GM12864 (cell line): ENCODE measurements around the gene PLD1.
"Not testable (repeated sequence)": the region's sequence is repeated elsewhere in the genome, so short reads cannot be mapped to it uniquely, and the experiment has no call there.

Source experiments
- DNase-seq: peaks from one replicate; pipeline ENCODE4 v3.0.0-alpha.2; 2011; ENCODE audit warnings: low read depth
- H3K4me3 ChIP-seq: 2 replicates; pipeline ENCODE4 v1.5.1; 2011; ENCODE audit warnings: mild to moderate bottlenecking, low read depth, low read length, control low read depth
- TF ChIP-seq, protein P1 (sequence below): IDR thresholded peaks from 2 replicates; pipeline ENCODE4 v1.5.1; 2011; ENCODE audit warnings: low read depth, mild to moderate bottlenecking, moderate library complexity, low read length, control low read depth, inconsistent platforms; ENCODE audit errors: missing control alignments

PLD1 gene

DNA sequence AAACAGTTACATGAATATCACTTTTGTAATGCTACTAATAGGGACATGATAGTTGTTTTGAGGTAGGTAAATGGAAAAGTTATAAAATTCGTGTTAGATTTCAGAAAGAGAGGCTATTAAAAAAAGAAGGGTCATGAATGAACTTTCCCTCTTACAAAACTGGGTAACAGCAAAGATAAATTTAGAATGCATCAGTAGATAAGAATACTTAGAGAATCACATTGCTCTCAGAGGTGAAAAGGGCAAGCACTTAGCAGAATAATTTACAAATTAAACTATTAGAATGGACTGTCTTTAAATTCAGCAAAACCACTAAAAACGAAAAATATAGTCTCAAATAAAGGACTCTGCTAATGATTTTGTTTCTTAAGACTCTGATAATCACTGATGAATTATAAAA is 167.2 kb downstream of the PLD1 start:
- DNase-seq = no peak
- H3K4me3 ChIP-seq = no peak overlapping the region
- TF ChIP-seq, protein P1, sequence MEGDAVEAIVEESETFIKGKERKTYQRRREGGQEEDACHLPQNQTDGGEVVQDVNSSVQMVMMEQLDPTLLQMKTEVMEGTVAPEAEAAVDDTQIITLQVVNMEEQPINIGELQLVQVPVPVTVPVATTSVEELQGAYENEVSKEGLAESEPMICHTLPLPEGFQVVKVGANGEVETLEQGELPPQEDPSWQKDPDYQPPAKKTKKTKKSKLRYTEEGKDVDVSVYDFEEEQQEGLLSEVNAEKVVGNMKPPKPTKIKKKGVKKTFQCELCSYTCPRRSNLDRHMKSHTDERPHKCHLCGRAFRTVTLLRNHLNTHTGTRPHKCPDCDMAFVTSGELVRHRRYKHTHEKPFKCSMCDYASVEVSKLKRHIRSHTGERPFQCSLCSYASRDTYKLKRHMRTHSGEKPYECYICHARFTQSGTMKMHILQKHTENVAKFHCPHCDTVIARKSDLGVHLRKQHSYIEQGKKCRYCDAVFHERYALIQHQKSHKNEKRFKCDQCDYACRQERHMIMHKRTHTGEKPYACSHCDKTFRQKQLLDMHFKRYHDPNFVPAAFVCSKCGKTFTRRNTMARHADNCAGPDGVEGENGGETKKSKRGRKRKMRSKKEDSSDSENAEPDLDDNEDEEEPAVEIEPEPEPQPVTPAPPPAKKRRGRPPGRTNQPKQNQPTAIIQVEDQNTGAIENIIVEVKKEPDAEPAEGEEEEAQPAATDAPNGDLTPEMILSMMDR = no peak

DNA sequence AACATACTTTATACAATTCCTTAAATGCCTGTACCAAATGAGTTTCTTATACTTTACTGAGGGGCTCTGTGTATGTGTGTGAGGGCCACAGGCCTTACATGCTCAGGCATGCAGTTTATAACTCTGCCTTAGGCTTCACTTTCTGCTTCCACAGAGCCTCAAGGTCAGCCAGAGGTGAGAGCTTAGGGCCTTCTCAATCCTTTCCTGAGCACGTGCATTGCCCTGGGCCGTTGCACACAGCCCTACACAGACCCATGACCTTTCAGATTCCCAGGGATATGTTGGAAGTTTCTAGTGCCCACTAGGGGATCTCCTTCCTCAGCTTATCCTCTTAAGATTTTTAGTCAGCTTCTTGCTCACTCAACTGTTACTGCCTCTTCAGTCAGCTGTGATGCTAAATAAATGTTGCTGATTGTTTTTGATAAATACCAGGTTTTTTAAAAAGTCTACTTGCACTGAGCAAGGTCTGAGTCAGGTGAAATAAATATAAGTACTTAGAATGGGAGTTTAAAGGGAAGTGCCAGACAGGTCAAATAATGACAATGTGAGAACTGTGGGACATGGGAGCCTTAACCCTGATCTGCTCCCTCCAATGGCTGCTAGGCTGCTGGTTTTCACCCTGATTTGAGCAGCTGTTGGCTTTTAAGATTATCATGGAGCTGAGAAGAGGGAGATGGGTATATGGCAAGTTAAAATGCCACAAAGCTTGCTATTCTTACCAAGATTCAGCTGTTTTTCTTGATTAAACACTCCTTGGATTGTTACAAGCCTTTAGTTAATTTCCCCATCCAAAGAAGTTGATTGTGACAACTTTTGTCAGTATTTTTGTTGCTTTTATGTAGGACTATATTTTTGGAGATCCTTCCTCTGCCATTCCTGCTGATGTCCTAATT is 169.5 kb downstream of the PLD1 start:
- no peak for DNase-seq
- no peak overlapping the region for H3K4me3 ChIP-seq
- TF ChIP-seq, protein P1 = no peak

DNA sequence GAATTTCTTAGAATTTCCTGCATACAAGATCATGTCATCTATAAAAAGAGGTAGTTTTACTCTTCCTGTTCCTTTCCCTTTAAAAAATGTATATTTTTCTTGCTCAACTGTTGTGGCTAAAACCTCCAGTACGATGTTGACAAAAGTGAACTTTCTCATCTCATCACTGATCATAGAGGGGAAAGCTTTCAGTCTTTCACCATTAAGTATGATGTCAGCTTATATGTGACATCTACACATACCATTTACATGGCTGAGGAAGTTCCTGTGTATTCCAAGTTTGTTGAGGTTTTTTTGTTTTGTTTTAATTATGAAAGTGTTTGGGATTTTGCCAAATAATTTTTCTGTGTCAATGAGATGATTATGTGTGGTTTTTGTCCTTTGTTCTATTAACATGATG is 173.6 kb downstream of the PLD1 start:
- H3K4me3 ChIP-seq = no peak overlapping the region
- TF ChIP-seq, protein P1 = no peak
- no peak for DNase-seq

DNA sequence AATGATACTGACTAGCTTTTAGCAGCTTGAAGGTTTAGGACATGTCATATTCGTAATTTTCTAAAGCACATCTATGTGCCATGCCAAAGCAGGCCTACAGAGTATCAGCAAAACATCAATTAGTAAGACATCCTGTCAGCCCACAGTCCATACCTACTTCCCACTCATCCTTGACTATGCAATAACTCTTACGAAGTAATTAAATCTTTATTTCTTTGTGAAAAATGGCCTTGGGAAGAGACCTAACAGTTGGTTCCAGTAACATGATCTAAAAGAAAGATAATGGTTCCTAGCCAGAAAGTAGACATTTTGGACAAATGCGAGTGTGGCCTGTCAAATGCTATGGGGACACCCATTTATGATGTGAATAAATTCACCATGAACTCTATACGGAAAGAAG is 177.5 kb downstream of the PLD1 start:
- no peak overlapping the region for H3K4me3 ChIP-seq
- DNase-seq = no peak
- TF ChIP-seq, protein P1 = no peak

DNA sequence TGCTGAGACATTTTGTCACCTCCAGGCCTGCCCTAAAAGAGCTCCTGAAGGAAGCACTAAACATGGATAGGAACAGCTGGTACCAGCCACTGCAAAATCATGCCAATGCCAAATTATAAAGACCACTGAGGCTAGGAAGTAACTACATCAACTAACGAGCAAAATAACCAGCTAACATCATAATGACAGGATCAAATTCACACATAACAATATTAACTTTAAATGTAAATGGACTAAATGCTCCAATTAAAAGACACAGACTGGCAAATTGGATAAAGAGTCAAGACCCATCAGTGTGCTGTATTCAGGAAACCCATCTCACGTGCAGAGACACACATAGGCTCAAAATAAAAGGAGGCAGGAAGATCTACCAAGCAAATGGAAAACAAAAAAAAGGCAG is 183.5 kb downstream of the PLD1 start:
- not testable (repeated sequence) for DNase-seq, H3K4me3 ChIP-seq

DNA sequence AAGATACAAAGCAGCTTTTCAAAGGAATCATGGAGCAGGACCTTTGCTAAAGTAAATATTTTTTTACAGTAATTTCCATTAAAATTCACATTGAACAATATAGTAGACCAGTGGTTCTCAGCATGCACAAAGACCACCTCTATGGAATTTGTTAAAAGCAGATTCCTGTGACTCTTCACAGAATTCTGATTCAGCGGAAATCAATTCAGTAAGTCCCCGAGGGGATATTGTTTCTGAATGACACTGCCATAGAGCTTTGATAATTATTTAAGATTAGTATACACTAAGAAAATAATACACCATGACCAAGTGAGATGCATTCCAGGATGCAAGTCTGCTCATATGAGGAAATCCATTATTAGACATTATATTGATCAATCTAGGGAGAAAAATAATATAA is 188.2 kb downstream of the PLD1 start:
- no peak for DNase-seq
- no peak overlapping the region for H3K4me3 ChIP-seq
- TF ChIP-seq, protein P1 = no peak

DNA sequence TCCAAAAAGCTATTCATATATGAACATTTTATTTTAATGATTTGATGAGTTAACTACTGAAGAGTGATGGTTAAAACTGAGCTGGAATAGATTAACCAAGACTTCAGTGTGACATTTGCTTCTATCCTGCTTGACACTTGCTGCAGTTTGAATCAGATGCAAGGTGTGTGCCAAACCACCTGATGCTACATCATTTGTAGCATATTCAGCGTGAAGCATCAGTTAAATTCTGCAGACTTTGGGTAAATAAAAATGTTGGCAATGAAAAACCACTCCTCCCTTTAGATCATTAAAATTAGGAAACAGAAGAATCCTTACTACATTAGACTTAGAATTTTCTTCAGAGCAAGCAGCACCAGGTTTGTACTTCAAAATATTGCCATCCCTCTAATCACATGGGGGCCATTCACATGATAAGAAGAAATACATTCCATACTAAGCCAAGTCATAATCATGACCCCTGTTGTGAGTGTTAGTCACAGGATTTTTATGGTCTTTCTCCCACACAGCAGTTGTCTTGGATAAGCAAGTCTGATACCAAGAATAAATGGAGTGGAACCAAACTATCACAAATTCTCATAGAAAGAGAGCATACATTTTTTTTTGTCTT is 189.4 kb downstream of the PLD1 start:
- TF ChIP-seq, protein P1 = no peak
- H3K4me3 ChIP-seq = no peak overlapping the region
- no peak for DNase-seq
